Vagina (tissue), 2 donors: ENCODE results near the gene OR8S1. TPM values are rescaled to one million over a fixed set of nuclear protein-coding genes. Genes with fewer than 3 reads are reported as not detected.
"Not testable (repeated sequence)": the region's sequence is repeated elsewhere in the genome, so short reads cannot be mapped to it uniquely, and the experiment has no call there.

Experiments used
- DNase-seq, 2 donors: peaks; one replicate each; pipeline ENCODE4 v3.0.0-alpha.2; 2017; ENCODE audit errors: extremely low spot score in 2 of 2
- H3K27ac ChIP-seq: fragments of 200-600 bp; sonication (generic); one replicate; pipeline ENCODE4 v1.5.1; 2019
- H3K27me3 ChIP-seq: fragments of 200-600 bp; sonication (generic); one replicate; pipeline ENCODE4 v1.5.1; 2019
- H3K36me3 ChIP-seq, 2 donors: fragments of 200-600 bp; sonication (generic); one replicate each; pipeline ENCODE4 v1.5.1; 2017 to 2019
- H3K4me1 ChIP-seq: fragments of 200-600 bp; sonication (generic); one replicate; pipeline ENCODE4 v1.5.1; 2019
- H3K4me3 ChIP-seq, 2 donors: fragments of 200-600 bp; sonication (generic); 1 replicate in 1 of 2; 2 replicates in 1 of 2; pipeline ENCODE4 v1.5.1; 2016 to 2019
- H3K9me3 ChIP-seq: fragments of 200-600 bp; sonication (generic); one replicate; pipeline ENCODE4 v1.5.1; 2019
- CTCF ChIP-seq, 3 experiments: fragments of 450-650 bp in 2 of 3; fragments of 200-600 bp in 1 of 3; sonication (generic) in 1 of 3; IDR thresholded peaks; one replicate each; pipeline ENCODE4 v1.5.1; 2017 to 2019; ENCODE audit warnings: antibody characterized with exemption in 3 of 3, mild to moderate bottlenecking in 2 of 3, moderate library complexity in 2 of 3
- POLR2A ChIP-seq, 2 donors: fragments of 450-650 bp; IDR thresholded peaks; one replicate each; pipeline ENCODE4 v1.6.1; 2017; ENCODE audit warnings: antibody characterized with exemption in 2 of 2, mild to moderate bottlenecking in 2 of 2, moderate library complexity in 2 of 2
- POLR2AphosphoS5 ChIP-seq, 2 donors: sonication (generic); formaldehyde crosslinking; IDR thresholded peaks; one replicate each; pipeline ENCODE4 v1.9.0; 2017; ENCODE audit warnings: antibody characterized with exemption in 2 of 2, mild to moderate bottlenecking in 2 of 2, low read depth in 1 of 2; ENCODE audit not compliant: insufficient read depth in 1 of 2
- intact Hi-C: fragments of 100-400 bp; cut with DNase I; formaldehyde crosslinking; loops from one replicate; pipeline ENCODE4 v1.15.1; 2023
- total RNA-seq: library from RNA; depleted of rRNA; stranded (reverse); fragments of >200 nt; gene quantifications from one replicate; pipeline ENCODE4 v1.2.3, GENCODE V29; 2016

OR8S1 gene
- total RNA-seq, 1 donor from 2014 or later, result not detected

DNA sequence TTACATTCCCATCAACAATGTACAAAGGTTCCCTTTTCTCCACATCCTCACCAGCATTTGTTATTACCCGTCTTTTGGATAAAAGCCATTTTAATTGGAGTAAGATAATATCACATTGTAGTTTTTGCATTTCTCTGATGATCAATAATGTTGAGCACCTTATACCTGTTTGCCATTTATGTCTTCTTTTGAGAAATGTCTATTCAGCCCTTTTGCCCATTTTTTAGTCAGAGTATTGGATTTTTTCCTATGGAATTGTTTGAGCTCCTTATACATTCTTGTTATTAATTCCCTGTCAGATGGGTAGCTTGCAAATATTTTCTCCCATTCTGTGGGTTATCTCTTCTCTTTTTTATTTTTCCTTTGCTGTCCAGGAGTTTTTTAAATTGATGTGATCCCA, 10.7 kb upstream of the OR8S1 start:
- Histone ChIP-seq H3K36me3 (no peaks in the 10 kb centered on the region), H3K9me3 (no peaks in the 10 kb centered on the region), H3K27ac (no peak overlapping the region), H3K4me3 (no peak overlapping the region), H3K4me1 (no peaks in the 10 kb centered on the region), H3K27me3 (no peaks in the 10 kb centered on the region)
- DNase-seq, result no peak
- no peak for TF ChIP-seq POLR2A (IDR thresholded peaks at IDR 0.05)
- TF ChIP-seq CTCF (IDR thresholded peaks at IDR 0.05), result no peak
- intact Hi-C loops, result no loop called here

DNA sequence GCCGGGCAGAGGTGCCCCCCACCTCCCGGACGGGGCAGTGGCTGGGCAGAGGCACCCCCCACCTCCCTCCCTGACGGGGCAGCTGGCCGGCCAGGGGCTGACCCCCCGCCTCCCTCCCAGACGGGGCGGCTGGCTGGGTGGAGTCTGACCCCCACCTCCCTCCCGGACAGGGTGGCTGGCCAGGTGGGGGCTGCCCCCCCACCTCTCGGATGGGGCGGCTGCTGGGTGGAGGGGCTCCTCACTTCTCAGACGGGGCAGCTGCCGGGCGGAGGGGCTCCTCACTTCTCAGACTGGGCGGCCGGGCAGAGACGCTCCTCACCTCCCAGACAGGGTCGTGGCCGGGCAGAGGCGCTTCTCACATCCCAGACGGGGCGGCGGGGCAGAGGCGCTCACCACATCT, 5.1 kb upstream of the OR8S1 start:
- H3K27ac ChIP-seq, DNase-seq, H3K9me3 ChIP-seq, H3K36me3 ChIP-seq, H3K27me3 ChIP-seq, intact Hi-C loops, H3K4me1 ChIP-seq, H3K4me3 ChIP-seq: not testable (repeated sequence)

GRCh38 chr12:48527891-48528670, 2.6 kb downstream of the OR8S1 start:
- Histone ChIP-seq H3K4me1 (no peaks in the 10 kb centered on the region), H3K27ac (no peak overlapping the region), H3K27me3 (no peaks in the 10 kb centered on the region), H3K4me3 (no peak overlapping the region), H3K36me3 (no peaks in the 10 kb centered on the region), H3K9me3 (no peaks in the 10 kb centered on the region)
- intact Hi-C loops, result no loop called here
- TF ChIP-seq POLR2AphosphoS5 (IDR thresholded peaks at IDR 0.05; ENCODE audit: insufficient read depth in 1 of 2, low read depth in 1 of 2) (no peak), POLR2A (IDR thresholded peaks at IDR 0.05) (no peak), CTCF (IDR thresholded peaks at IDR 0.05) (no peak)
- DNase-seq, result no peak

GRCh38 chr12:48532601-48533000, 7.2 kb downstream of the OR8S1 start:
- Histone ChIP-seq H3K27ac (no peak overlapping the region), H3K36me3 (no peaks in the 10 kb centered on the region), H3K4me1 (no peaks in the 10 kb centered on the region), H3K4me3 (no peak overlapping the region), H3K9me3 (no peaks in the 10 kb centered on the region), H3K27me3 (no peaks in the 10 kb centered on the region)
- intact Hi-C loops, result no loop called here
- DNase-seq, result no peak
- TF ChIP-seq POLR2A (IDR thresholded peaks at IDR 0.05), result no peak
- TF ChIP-seq POLR2AphosphoS5 (IDR thresholded peaks at IDR 0.05; ENCODE audit: insufficient read depth in 1 of 2, low read depth in 1 of 2), result no peak
- TF ChIP-seq CTCF (IDR thresholded peaks at IDR 0.05), result no peak

- intact Hi-C loops, result no loop called here
- Histone ChIP-seq H3K27me3 (no peaks in the 10 kb centered on the region), H3K36me3 (no peaks in the 10 kb centered on the region), H3K4me3 (no peak overlapping the region), H3K4me1 (no peaks in the 10 kb centered on the region), H3K27ac (no peak overlapping the region), H3K9me3 (no peaks in the 10 kb centered on the region)
- no peak for TF ChIP-seq CTCF (IDR thresholded peaks at IDR 0.05)
- TF ChIP-seq POLR2AphosphoS5 (IDR thresholded peaks at IDR 0.05; ENCODE audit: insufficient read depth in 1 of 2, low read depth in 1 of 2), result no peak
- no peak for TF ChIP-seq POLR2A (IDR thresholded peaks at IDR 0.05)
- DNase-seq, result no peak
Measured at GRCh38 chr12:48536602-48537001, 11.2 kb downstream of the OR8S1 start.
